GM23338 (cell line): ENCODE measurements around the gene LRMDA. TPM values are rescaled to one million over a fixed set of nuclear protein-coding genes. Genes with fewer than 3 reads are reported as not detected.

Experiments
- ATAC-seq: fragments of 200-7000 bp; cut with Tn5 transposase; 3 replicates; pipeline ENCODE4 v1.9.1; 2020
- DNase-seq: peaks from one replicate; pipeline ENCODE4 v3.0.0-alpha.2; 2015; ENCODE audit warnings: low spot score
- H2AFZ ChIP-seq: fragments of 200-600 bp; sonication (generic); 2 replicates; pipeline ENCODE4 v1.8.0; 2016; ENCODE audit warnings: antibody characterized with exemption, mild to moderate bottlenecking, moderate library complexity
- H3F3A ChIP-seq: fragments of 200-600 bp; sonication (generic); replicated peaks from 2 replicates; pipeline ENCODE4 v1.8.0; 2017; ENCODE audit warnings: antibody characterized with exemption, mixed run types, low read depth
- H3K27ac ChIP-seq: fragments of 200-600 bp; sonication (generic); 2 replicates; pipeline ENCODE4 v1.6.1; 2016; ENCODE audit warnings: low read depth
- H3K27me3 ChIP-seq: fragments of 200-600 bp; sonication (generic); 2 replicates; pipeline ENCODE4 v1.8.0; 2016; ENCODE audit warnings: mild to moderate bottlenecking, mixed run types, moderate library complexity; ENCODE audit not compliant: insufficient read depth
- H3K36me3 ChIP-seq: fragments of 200-600 bp; sonication (generic); 2 replicates; pipeline ENCODE4 v1.8.0; 2016; ENCODE audit warnings: mild to moderate bottlenecking; ENCODE audit not compliant: insufficient read depth
- H3K4me1 ChIP-seq: fragments of 200-600 bp; sonication (generic); 2 replicates; pipeline ENCODE4 v1.8.0; 2016; ENCODE audit warnings: mild to moderate bottlenecking, moderate library complexity; ENCODE audit not compliant: insufficient read depth
- H3K4me2 ChIP-seq: fragments of 200-600 bp; sonication (generic); 2 replicates; pipeline ENCODE4 v1.7.1; 2017; ENCODE audit warnings: mixed run types
- H3K4me3 ChIP-seq: fragments of 200-600 bp; sonication (generic); 2 replicates; pipeline ENCODE4 v1.6.1; 2016; ENCODE audit warnings: mixed run types
- H3K79me2 ChIP-seq: fragments of 200-600 bp; sonication (generic); replicated peaks from 2 replicates; pipeline ENCODE4 v1.8.0; 2017; ENCODE audit warnings: mild to moderate bottlenecking; ENCODE audit not compliant: insufficient read depth
- H3K9me2 ChIP-seq: fragments of 200-600 bp; sonication (generic); 2 replicates; pipeline ENCODE4 v1.8.0; 2017; ENCODE audit not compliant: insufficient read depth
- H4K20me1 ChIP-seq: fragments of 200-600 bp; sonication (generic); replicated peaks from 2 replicates; pipeline ENCODE4 v1.8.0; 2017; ENCODE audit warnings: mild to moderate bottlenecking; ENCODE audit not compliant: insufficient read depth
- H3K27ac Mint-ChIP-seq: 2 replicates; pipeline ENCODE4 v1.8.0; 2020; ENCODE audit warnings: inconsistent platforms, mild to moderate bottlenecking, moderate library complexity, mixed read lengths
- H3K27me3 Mint-ChIP-seq: 3 replicates; pipeline ENCODE4 v1.8.0; 2022; ENCODE audit warnings: low read depth, mild to moderate bottlenecking, moderate library complexity, mixed read lengths, inconsistent platforms; ENCODE audit not compliant: insufficient read depth, poor library complexity
- H3K36me3 Mint-ChIP-seq: 3 replicates; pipeline ENCODE4 v1.8.0; 2021; ENCODE audit warnings: low read depth, mild to moderate bottlenecking, inconsistent platforms, moderate library complexity, mixed read lengths
- H3K4me1 Mint-ChIP-seq: 3 replicates; pipeline ENCODE4 v1.8.0; 2020; ENCODE audit warnings: mild to moderate bottlenecking, inconsistent platforms, mixed read lengths
- H3K4me3 Mint-ChIP-seq: 3 replicates; pipeline ENCODE4 v1.8.0; 2021; ENCODE audit warnings: moderate library complexity, mild to moderate bottlenecking, inconsistent platforms, mixed read lengths
- H3K9me3 Mint-ChIP-seq: 3 replicates; pipeline ENCODE4 v1.8.0; 2020; ENCODE audit warnings: moderate library complexity, mild to moderate bottlenecking, inconsistent platforms, mixed read lengths
- CREB1 ChIP-seq: fragments of 250-450 bp; sonication (Bioruptor Pico); IDR thresholded peaks from 2 replicates; pipeline ENCODE4 v1.5.0; 2020; ENCODE audit warnings: low read depth, mild to moderate bottlenecking, moderate library complexity
- ZNF114 ChIP-seq: fragments of 250-450 bp; sonication (Bioruptor Pico); IDR thresholded peaks from 2 replicates; pipeline ENCODE4 v1.5.0; 2020; ENCODE audit warnings: mild to moderate bottlenecking, moderate library complexity
- ZNF331 ChIP-seq: fragments of 250-450 bp; sonication (Bioruptor Pico); IDR thresholded peaks from 2 replicates; pipeline ENCODE4 v1.5.0; 2020; ENCODE audit warnings: low read depth, mild to moderate bottlenecking, moderate library complexity
- ZNF462 ChIP-seq: fragments of 250-450 bp; sonication (Bioruptor Pico); IDR thresholded peaks from 2 replicates; pipeline ENCODE4 v1.5.0; 2020; ENCODE audit warnings: mild to moderate bottlenecking, moderate library complexity
- polyA plus RNA-seq: library from polyadenylated mRNA; unstranded; fragments of >200 nt; fragmentation: Nextera tagmentation; extraction: Ambion mirVana; gene quantifications from 2 replicates; pipeline ENCODE4 v1.2.1, GENCODE V29; 2016
- total RNA-seq: library from RNA; depleted of rRNA; stranded (reverse); fragments of >200 nt; shearing (Covaris generic); gene quantifications from 2 replicates; pipeline ENCODE4 v1.2.3, GENCODE V29; 2014
- TF ChIP-seq, protein P1 (sequence below): IDR thresholded peaks from one replicate; pipeline ENCODE4 v1.6.1; 2018; ENCODE audit warnings: antibody characterized with exemption; ENCODE audit not compliant: unreplicated experiment

LRMDA gene
- total and polyA plus RNA-seq, 2 experiments from 2014 or later = 0.90 to 1.8 TPM

GRCh38 chr10:75565286-75566251 lies 134.1 kb downstream of the LRMDA start:
- Histone ChIP-seq H3K27me3 (no peaks in the 10 kb centered on the region), H3K4me2 (no peak overlapping the region), H3F3A (no peaks in the 10 kb centered on the region), H3K9me2 (0 out of 2 replicates have a peak, but pooled peaks cover 4% of the 10 kb centered on the region), H3K27ac (no peak overlapping the region), H3K79me2 (no peaks in the 10 kb centered on the region), H3K4me3 (no peak overlapping the region), H2AFZ (no peak overlapping the region), H3K4me1 (no peaks in the 10 kb centered on the region), H3K36me3 (no peaks in the 10 kb centered on the region; the same call in 1 of the 2 replicates), H4K20me1 (no peaks in the 10 kb centered on the region)
- Mint-ChIP-seq H3K4me1 (no peaks in the 10 kb centered on the region), H3K27ac (no peak overlapping the region), H3K27me3 (peaks cover 7% of the 10 kb centered on the region), H3K9me3 (peaks cover 54% of the 10 kb centered on the region), H3K4me3 (no peak overlapping the region), H3K36me3 (peaks cover 33% of the 10 kb centered on the region; the same call in 2 of the 3 replicates)
- TF ChIP-seq ZNF462 (CRISPR knock-in tag) (no peak), CREB1 (CRISPR knock-in tag) (no peak), ZNF331 (no peak), ZNF114 (CRISPR knock-in tag) (no peak)
- TF ChIP-seq, protein P1, sequence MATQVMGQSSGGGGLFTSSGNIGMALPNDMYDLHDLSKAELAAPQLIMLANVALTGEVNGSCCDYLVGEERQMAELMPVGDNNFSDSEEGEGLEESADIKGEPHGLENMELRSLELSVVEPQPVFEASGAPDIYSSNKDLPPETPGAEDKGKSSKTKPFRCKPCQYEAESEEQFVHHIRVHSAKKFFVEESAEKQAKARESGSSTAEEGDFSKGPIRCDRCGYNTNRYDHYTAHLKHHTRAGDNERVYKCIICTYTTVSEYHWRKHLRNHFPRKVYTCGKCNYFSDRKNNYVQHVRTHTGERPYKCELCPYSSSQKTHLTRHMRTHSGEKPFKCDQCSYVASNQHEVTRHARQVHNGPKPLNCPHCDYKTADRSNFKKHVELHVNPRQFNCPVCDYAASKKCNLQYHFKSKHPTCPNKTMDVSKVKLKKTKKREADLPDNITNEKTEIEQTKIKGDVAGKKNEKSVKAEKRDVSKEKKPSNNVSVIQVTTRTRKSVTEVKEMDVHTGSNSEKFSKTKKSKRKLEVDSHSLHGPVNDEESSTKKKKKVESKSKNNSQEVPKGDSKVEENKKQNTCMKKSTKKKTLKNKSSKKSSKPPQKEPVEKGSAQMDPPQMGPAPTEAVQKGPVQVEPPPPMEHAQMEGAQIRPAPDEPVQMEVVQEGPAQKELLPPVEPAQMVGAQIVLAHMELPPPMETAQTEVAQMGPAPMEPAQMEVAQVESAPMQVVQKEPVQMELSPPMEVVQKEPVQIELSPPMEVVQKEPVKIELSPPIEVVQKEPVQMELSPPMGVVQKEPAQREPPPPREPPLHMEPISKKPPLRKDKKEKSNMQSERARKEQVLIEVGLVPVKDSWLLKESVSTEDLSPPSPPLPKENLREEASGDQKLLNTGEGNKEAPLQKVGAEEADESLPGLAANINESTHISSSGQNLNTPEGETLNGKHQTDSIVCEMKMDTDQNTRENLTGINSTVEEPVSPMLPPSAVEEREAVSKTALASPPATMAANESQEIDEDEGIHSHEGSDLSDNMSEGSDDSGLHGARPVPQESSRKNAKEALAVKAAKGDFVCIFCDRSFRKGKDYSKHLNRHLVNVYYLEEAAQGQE = no peak
- no peak for DNase-seq
- ATAC-seq = no peak
